ENCODE data around the gene DECR2. TPM values are rescaled to one million over a fixed set of nuclear protein-coding genes. Genes with fewer than 3 reads are reported as not detected.

The DECR2 gene
- total and polyA plus RNA-seq, 2 donors from 2014 or later = 23.8 to 58.9 TPM

DNA sequence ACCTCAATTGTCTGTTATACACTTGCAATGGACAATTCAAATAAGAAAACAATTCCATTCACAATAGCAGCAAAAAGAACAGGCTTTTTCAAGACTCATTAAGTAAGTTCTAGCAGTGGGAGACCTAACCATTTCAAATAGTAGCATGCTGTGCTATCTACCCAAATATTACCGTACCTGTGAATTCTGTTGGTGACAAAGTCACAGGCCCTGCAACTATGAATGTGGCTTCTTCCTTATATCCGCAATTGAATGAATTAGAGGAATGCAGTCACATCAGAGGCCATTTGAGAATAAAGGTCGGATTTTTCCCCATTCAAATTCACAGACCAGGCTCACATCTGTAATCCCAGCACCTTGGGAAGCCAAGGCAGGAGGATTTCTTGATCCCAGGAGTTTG, 5.5 kb upstream of the DECR2 start:
- intact Hi-C loops (cut with DNase I) = no loop called here
- H3K9ac ChIP-seq (ENCODE audit: low read length in 3 of 3) = peak overlapping the region in 1 of 3 donors; percentile 61
- DNase-seq (peak in 1 of 5 donors; percentile 44), FAIRE-seq (no peak)
- H3K4me3 ChIP-seq (ENCODE audit: low read length in 3 of 3) = peak overlapping the region in 1 of 3 donors; percentile 60
- H3K27ac ChIP-seq (ENCODE audit: low read depth in 2 of 2, low read length in 2 of 2) = peak overlapping the region in 1 of 2 donors; percentile 63
- no peaks in the 10 kb centered on the region for H3K9me3 ChIP-seq (ENCODE audit: control insufficient read depth in 2 of 3, insufficient read depth in 1 of 3, low read length in 3 of 3)
- TF ChIP-seq CTCF (IDR thresholded peaks at IDR 0.05; ENCODE audit: borderline replicate concordance, extremely low read depth, insufficient read depth) = no peak
- H3K36me3 ChIP-seq (ENCODE audit: control insufficient read depth in 2 of 3, insufficient read depth in 3 of 3, low read length in 3 of 3) = no peaks in the 10 kb centered on the region
- H3K27me3 ChIP-seq (ENCODE audit: control insufficient read depth, insufficient read depth, low read length) = no peaks in the 10 kb centered on the region
- H3K4me1 ChIP-seq (ENCODE audit: control insufficient read depth in 2 of 3, insufficient read depth in 2 of 3, low read depth in 1 of 3, low read length in 3 of 3) = peaks cover 0 to 9% (median 0%) of the 10 kb centered on the region in 3 donors

GRCh38 chr16:396605-397004, 5.1 kb upstream of the DECR2 start:
- Histone ChIP-seq H3K9me3 (ENCODE audit: control insufficient read depth in 2 of 3, insufficient read depth in 1 of 3, low read length in 3 of 3) (no peaks in the 10 kb centered on the region), H3K27ac (ENCODE audit: low read depth in 2 of 2, low read length in 2 of 2) (peak overlapping the region in 1 of 2 donors; percentile 63), H3K4me1 (ENCODE audit: control insufficient read depth in 2 of 3, insufficient read depth in 2 of 3, low read depth in 1 of 3, low read length in 3 of 3) (peaks cover 0 to 9% (median 0%) of the 10 kb centered on the region in 3 donors), H3K27me3 (ENCODE audit: control insufficient read depth, insufficient read depth, low read length) (no peaks in the 10 kb centered on the region), H3K4me3 (ENCODE audit: low read length in 3 of 3) (peak overlapping the region; percentile 60 to 68 (median 63)), H3K36me3 (ENCODE audit: control insufficient read depth in 2 of 3, insufficient read depth in 3 of 3, low read length in 3 of 3) (no peaks in the 10 kb centered on the region), H3K9ac (ENCODE audit: low read length in 3 of 3) (peak overlapping the region in 2 of 3 donors; percentile 50 to 61)
- no peak for FAIRE-seq
- peak; percentile 63 to 80 (median 77) for DNase-seq
- TF ChIP-seq CTCF (IDR thresholded peaks at IDR 0.05; ENCODE audit: borderline replicate concordance, extremely low read depth, insufficient read depth) = no peak
- intact Hi-C loops (cut with DNase I) = no loop called here

DNA sequence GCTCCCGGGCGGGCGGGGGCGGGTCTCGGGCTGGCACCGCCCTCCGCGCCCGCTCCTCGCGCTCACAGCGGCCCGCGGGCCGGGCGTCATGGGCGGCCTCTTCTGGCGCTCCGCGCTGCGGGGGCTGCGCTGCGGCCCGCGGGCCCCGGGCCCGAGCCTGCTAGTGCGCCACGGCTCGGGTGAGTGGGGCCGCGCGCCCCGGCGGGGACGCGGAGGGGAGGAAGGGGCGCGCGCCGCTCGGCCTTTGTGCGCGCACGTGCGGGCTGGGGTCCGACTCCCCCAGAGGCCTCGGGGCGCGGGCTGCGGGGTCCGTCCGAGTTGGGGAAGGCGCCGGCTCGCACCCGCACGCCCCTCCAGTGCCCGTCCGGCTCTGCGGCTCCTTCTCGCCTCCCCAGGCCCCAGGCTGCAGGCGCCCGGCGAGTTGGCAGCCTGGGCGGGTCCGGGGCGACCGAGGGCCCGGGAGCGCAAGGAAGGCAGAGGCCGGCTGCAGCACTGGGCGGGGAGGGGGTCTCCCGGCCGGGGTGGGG, 4.5 kb upstream of the DECR2 start, which contains the start of gene NME4:
NME4 (plus strand) TSS at position 65 of the 527 bp plus-strand sequence; CDS start at position 89, 24 bp downstream.
- peak within 1 kb of the TSS; percentile 52 to 63 for H3K27ac ChIP-seq (ENCODE audit: low read depth in 2 of 2, low read length in 2 of 2)
- H3K36me3 ChIP-seq (ENCODE audit: control insufficient read depth in 2 of 3, insufficient read depth in 3 of 3, low read length in 3 of 3) = no peaks in the 10 kb centered on the region
- intact Hi-C loops (cut with DNase I) = no loop called here
- peaks cover 0 to 9% (median 0%) of the 10 kb centered on the region in 3 donors for H3K4me1 ChIP-seq (ENCODE audit: control insufficient read depth in 2 of 3, insufficient read depth in 2 of 3, low read depth in 1 of 3, low read length in 3 of 3)
- no peak for TF ChIP-seq CTCF (IDR thresholded peaks at IDR 0.05; ENCODE audit: borderline replicate concordance, extremely low read depth, insufficient read depth)
- H3K9ac ChIP-seq (ENCODE audit: low read length in 3 of 3) = peak within 1 kb of the TSS in 2 of 3 donors; percentile 50 to 61
- no peak for FAIRE-seq
- DNase-seq = peak in 4 of 5 donors; percentile 63 to 81 (median 73)
- no peaks in the 10 kb centered on the region for H3K9me3 ChIP-seq (ENCODE audit: control insufficient read depth in 2 of 3, insufficient read depth in 1 of 3, low read length in 3 of 3)
- H3K27me3 ChIP-seq (ENCODE audit: control insufficient read depth, insufficient read depth, low read length) = no peaks in the 10 kb centered on the region
- H3K4me3 ChIP-seq (ENCODE audit: low read length in 3 of 3) = peak within 1 kb of the TSS; percentile 60 to 68 (median 63)

Data from kidney (tissue), 14 donors.